ENCODE data around the gene GSG1.
"Not testable (repeated sequence)": the region's sequence is repeated elsewhere in the genome, so short reads cannot be mapped to it uniquely, and the experiment has no call there.

GSG1 gene

GRCh38 chr12:13049816-13050215 lies 53.7 kb downstream of the GSG1 start:
- DNase-seq = no peak

GRCh38 chr12:13046964-13047363 lies 56.5 kb downstream of the GSG1 start:
- peak; percentile 73 for DNase-seq

GRCh38 chr12:13045816-13046215 lies 57.7 kb downstream of the GSG1 start:
- no peak for DNase-seq

- DNase-seq = no peak
Measured at GRCh38 chr12:13044906-13045299, 58.6 kb downstream of the GSG1 start.

GRCh38 chr12:13044002-13044905 lies 59.2 kb downstream of the GSG1 start, which contains the start of gene FAM234B:
Gene FAM234B, plus strand, starts transcription at chr12:13044381. Its CDS starts 23 bp downstream, at chr12:13044404.
- peak; percentile 86 for DNase-seq

- no peak for DNase-seq
Measured at GRCh38 chr12:13042666-13043230, 60.7 kb downstream of the GSG1 start.

- no peak for DNase-seq
Measured at GRCh38 chr12:13041224-13041623, 62.2 kb downstream of the GSG1 start.

- no peak for DNase-seq
Measured at GRCh38 chr12:13039328-13039956, 64.0 kb downstream of the GSG1 start.

GRCh38 chr12:13038491-13039161 lies 64.8 kb downstream of the GSG1 start:
- DNase-seq = no peak

GRCh38 chr12:13036881-13037280 lies 66.6 kb downstream of the GSG1 start:
- DNase-seq = no peak

- DNase-seq = not testable (repeated sequence)
Measured at GRCh38 chr12:13035335-13035734, 68.1 kb downstream of the GSG1 start.
